K562 (cell line): ENCODE results near the gene BMAL2. TPM values are rescaled to one million over a fixed set of nuclear protein-coding genes. Genes with fewer than 3 reads are reported as not detected.

Experiments
- ATAC-seq: fragments of 200-7000 bp; cut with Tn5 transposase; 3 replicates; pipeline ENCODE4 v1.9.1; 2020; ENCODE audit warnings: moderate library complexity
- BruUV-seq: library from RNA; stranded (reverse); fragments of 400-500 nt; replicated peaks from 2 replicates; lab custom pipeline; 2021; lab: Mats Ljungman, UMichigan
- CTCF ChIA-PET: fragments of 300-600 bp; formaldehyde crosslinking; extraction: SDS; loops from one replicate; lab custom pipeline; 2021; ENCODE audit warnings: low intra/inter-chr PET ratio; lab: Yijun Ruan, JAX
- POLR2A ChIA-PET: fragments of 300-600, 350-650 bp; sonication (Branson Sonifier 250); formaldehyde crosslinking; extraction: SDS; loops from one replicate; lab custom pipeline; 2021; ENCODE audit warnings: antibody characterized with exemption, inconsistent platforms; lab: Yijun Ruan, JAX
- DNase-seq, 4 experiments: peaks; one replicate each; pipeline versions ENCODE4 v3.0.0 to v3.0.0-alpha.2; 2011 to 2018; ENCODE audit warnings: low spot score in 3 of 4, mixed read lengths in 3 of 4; ENCODE audit errors: extremely low read depth in 1 of 4
- FAIRE-seq: peaks from 2 replicates; lab custom pipeline; 2011; peaks lifted over from hg19 to GRCh38; lab: Jason Lieb, UNC
- H2AFZ ChIP-seq: 2 replicates; pipeline ENCODE4 v1.6.0; 2011; ENCODE audit warnings: low read depth, low read length, control low read depth, inconsistent platforms
- H3K27ac ChIP-seq: fragments of 200-600 bp; 3 replicates; pipeline ENCODE4 v1.8.0; 2011; ENCODE audit warnings: low read depth, mild to moderate bottlenecking, control low read depth, inconsistent platforms, low read length, moderate library complexity, mixed read lengths; ENCODE audit errors: extremely low read depth
- H3K27me3 ChIP-seq, 2 experiments: fragments of 300-600 bp in 1 of 2; 2 replicates in 1 of 2; 3 replicates in 1 of 2; pipeline versions ENCODE4 v1.6.0 to v1.8.0; 2011; ENCODE audit warnings: inconsistent platforms in 2 of 2, low read length in 2 of 2, mild to moderate bottlenecking in 1 of 2, mixed read lengths in 1 of 2, moderate library complexity in 1 of 2; ENCODE audit not compliant: control insufficient read depth in 2 of 2, insufficient read depth in 2 of 2
- H3K36me3 ChIP-seq: fragments of 300-600 bp; 3 replicates; pipeline ENCODE4 v1.8.0; 2011; ENCODE audit warnings: mild to moderate bottlenecking, low read length, inconsistent platforms; ENCODE audit not compliant: control insufficient read depth, insufficient read depth
- H3K4me1 ChIP-seq, 2 experiments: fragments of 200-600 bp in 1 of 2; replicated peaks in 1 of 2; 2 replicates in 1 of 2; 3 replicates in 1 of 2; pipeline versions ENCODE4 v1.5.1 to v1.8.0; 2011; ENCODE audit warnings: inconsistent platforms in 2 of 2, low read length in 2 of 2, mild to moderate bottlenecking in 1 of 2, mixed read lengths in 1 of 2, moderate library complexity in 1 of 2; ENCODE audit not compliant: control insufficient read depth in 2 of 2, insufficient read depth in 2 of 2
- H3K4me2 ChIP-seq: 2 replicates; pipeline ENCODE4 v1.6.1; 2011; ENCODE audit warnings: low read length, control low read depth, inconsistent platforms, mixed read lengths; ENCODE audit not compliant: insufficient read depth
- H3K4me3 ChIP-seq: fragments of 200-600 bp; sonication (generic), shearing (Covaris generic); 2 replicates; pipeline ENCODE4 v1.5.1; 2016; ENCODE audit warnings: control low read depth, inconsistent platforms
- H3K79me2 ChIP-seq: fragments of 200-600 bp; 3 replicates; pipeline ENCODE4 v1.8.0; 2011; ENCODE audit warnings: low read length, inconsistent platforms; ENCODE audit not compliant: control insufficient read depth, insufficient read depth
- H3K9ac ChIP-seq, 2 experiments: 2 replicates each; pipeline versions ENCODE4 v1.6.0 to v1.6.1; 2011; ENCODE audit warnings: low read depth in 2 of 2, low read length in 2 of 2, control low read depth in 1 of 2, inconsistent platforms in 1 of 2, mild to moderate bottlenecking in 1 of 2, mixed read lengths in 1 of 2; ENCODE audit not compliant: insufficient read depth in 1 of 2
- H3K9me1 ChIP-seq: one replicate; pipeline ENCODE4 v1.6.0; 2011; ENCODE audit warnings: inconsistent platforms, mild to moderate bottlenecking, low read length, moderate library complexity; ENCODE audit not compliant: control insufficient read depth, insufficient read depth
- H3K9me3 ChIP-seq: replicated peaks from 2 replicates; pipeline ENCODE4 v1.5.1; 2011; ENCODE audit warnings: low read depth, low read length, inconsistent platforms; ENCODE audit not compliant: control insufficient read depth, insufficient read depth
- H4K20me1 ChIP-seq: replicated peaks from 2 replicates; pipeline ENCODE4 v1.6.1; 2011; ENCODE audit warnings: low read length, inconsistent platforms, mixed read lengths; ENCODE audit not compliant: control insufficient read depth, insufficient read depth
- BHLHE40 ChIP-seq: IDR thresholded peaks from 2 replicates; pipeline ENCODE4 v1.6.1; 2011; ENCODE audit warnings: low read length, improper control_type of control experiment
- BRF1 ChIP-seq: IDR thresholded peaks from 3 replicates; pipeline ENCODE4 v1.6.1; 2011; ENCODE audit warnings: borderline replicate concordance, mild to moderate bottlenecking; ENCODE audit not compliant: insufficient read length; ENCODE audit errors: extremely low read depth
- C11orf30 ChIP-seq: fragments of 450-650 bp; IDR thresholded peaks from 2 replicates; pipeline ENCODE4 v1.6.1; 2016; ENCODE audit warnings: low read depth, mild to moderate bottlenecking
- ESRRA ChIP-seq: fragments of 450-650 bp; IDR thresholded peaks from 2 replicates; pipeline ENCODE4 v1.6.1; 2014; ENCODE audit warnings: low read depth, mild to moderate bottlenecking, moderate library complexity, borderline replicate concordance
- FOXA1 ChIP-seq: fragments of 450-650 bp; IDR thresholded peaks from 2 replicates; pipeline ENCODE4 v1.6.1; 2016; ENCODE audit warnings: mild to moderate bottlenecking, borderline replicate concordance
- HNRNPK ChIP-seq: fragments of 200-400 bp; formaldehyde crosslinking; IDR thresholded peaks from one replicate; pipeline ENCODE4 v1.6.1; 2018; ENCODE audit warnings: mild to moderate bottlenecking, low read depth, low read length; ENCODE audit not compliant: poor library complexity, severe bottlenecking
- RBBP5 ChIP-seq: fragments of 200-600 bp; sonication (generic); IDR thresholded peaks from 2 replicates; pipeline ENCODE4 v1.6.1; 2012; ENCODE audit warnings: borderline replicate concordance, mild to moderate bottlenecking, low read length, control low read depth, inconsistent platforms; ENCODE audit not compliant: insufficient read depth, poor library complexity, severe bottlenecking
- RBM15 ChIP-seq: fragments of 200-400 bp; formaldehyde crosslinking; IDR thresholded peaks from 2 replicates; pipeline ENCODE4 v1.6.1; 2018; ENCODE audit warnings: mild to moderate bottlenecking, low read length, moderate library complexity; ENCODE audit not compliant: insufficient read depth
- RCOR1 ChIP-seq, 2 experiments: IDR thresholded peaks; 2 replicates each; pipeline ENCODE4 v1.6.1; 2012; ENCODE audit warnings: low read depth in 2 of 2, low read length in 2 of 2, borderline replicate concordance in 1 of 2, improper control_type of control experiment in 1 of 2
- SMAD4 ChIP-seq: fragments of 250-450 bp; sonication (Bioruptor Pico); conservative IDR thresholded peaks from 2 replicates; pipeline ENCODE4 v1.8.0; 2021; ENCODE audit warnings: inconsistent platforms, mild to moderate bottlenecking, moderate library complexity
- TAF7 ChIP-seq: fragments of 450-650 bp; IDR thresholded peaks from 2 replicates; pipeline ENCODE4 v1.6.1; 2016; ENCODE audit warnings: missing genetic modification characterization, missing compliant biosample characterization
- TRIM24 ChIP-seq, 2 experiments: fragments of 450-650 bp; IDR thresholded peaks; 2 replicates each; pipeline ENCODE4 v1.6.1; 2016
- ZNF143 ChIP-seq: sonication (generic); formaldehyde crosslinking; IDR thresholded peaks from 2 replicates; pipeline ENCODE4 v1.9.0; 2022; ENCODE audit warnings: mild to moderate bottlenecking, missing genetic modification reagents
- ZNF586 ChIP-seq: fragments of 450-650 bp; formaldehyde crosslinking; conservative IDR thresholded peaks from 2 replicates; pipeline ENCODE4 v1.4.0; 2020; ENCODE audit warnings: mild to moderate bottlenecking, moderate library complexity
- ZNF75A ChIP-seq: fragments of 450-650 bp; formaldehyde crosslinking; IDR thresholded peaks from 2 replicates; pipeline ENCODE4 v1.4.0; 2020; ENCODE audit warnings: mild to moderate bottlenecking
- ZNF766 ChIP-seq: fragments of 200-800 bp; sonication (Bioruptor generic); conservative IDR thresholded peaks from 2 replicates; pipeline ENCODE4 v1.6.1; 2016; ENCODE audit warnings: missing genetic modification characterization, missing compliant biosample characterization
- ZZZ3 ChIP-seq: fragments of 450-650 bp; IDR thresholded peaks from 2 replicates; pipeline ENCODE4 v1.6.1; 2016; ENCODE audit warnings: antibody characterized with exemption, mild to moderate bottlenecking, moderate library complexity
- in situ Hi-C: fragments of 300-500 bp; cut with MboI; formaldehyde crosslinking; loops from 4 replicates; pipeline ENCODE4 v1.15.0; 2018; ENCODE audit warnings: inconsistent platforms, mixed read lengths
- intact Hi-C: fragments of 100-400 bp; cut with micrococcal nuclease; formaldehyde crosslinking; loops from 2 replicates; pipeline ENCODE4 v1.14.2; 2022
- polyA plus RNA-seq, 8 experiments: library from polyadenylated mRNA; depleted of rRNA in 4 of 8; stranded (reverse) in 5 of 8; unstranded in 3 of 8; fragments of >200 nt; fragmentation: Nextera tagmentation in 2 of 8; fragmentation: Illumina TruSeq in 1 of 8; extraction: Ambion mirVana in 2 of 8; extraction: Trizol in 1 of 8; gene quantifications; 2 replicates each; pipeline versions ENCODE4 v1.2.1 to v1.2.3, GENCODE V29; 2011 to 2014; ENCODE audit warnings: inconsistent platforms in 1 of 8, missing spikeins in 1 of 8
- total RNA-seq, 7 experiments: library from RNA; depleted of rRNA in 6 of 7; stranded (reverse); fragments of >200 nt in 6 of 7; fragmentation: Illumina TruSeq in 2 of 7; extraction: Trizol in 2 of 7; gene quantifications; 2 replicates each; pipeline versions ENCODE4 v1.2.1 to v1.2.3, GENCODE V29; 2011 to 2021; ENCODE audit warnings: low replicate concordance in 1 of 7

BMAL2 gene
- total and polyA plus RNA-seq, 9 of the 15 experiments (the other 6 are each of a cell fraction or from before 2014, with no cell fraction given), result 0.01 to 1.1 (median 0.50) TPM

- H2AFZ ChIP-seq, result no peak overlapping the region
- intact Hi-C loops (no loop called here), in situ Hi-C loops (no loop called here)
- H3K27me3 ChIP-seq, result no peaks in the 10 kb centered on the region
- H3K27ac ChIP-seq, result no peak overlapping the region
- H3K4me1 ChIP-seq, result no peaks in the 10 kb centered on the region
- H3K9me1 ChIP-seq, result no peaks in the 10 kb centered on the region
- CTCF ChIA-PET, result no interaction called here
- H3K4me3 ChIP-seq, result no peak overlapping the region
- H3K4me2 ChIP-seq, result no peak overlapping the region
- DNase-seq (no peak), FAIRE-seq (no peak), ATAC-seq (no peak)
- no peaks in the 10 kb centered on the region for H4K20me1 ChIP-seq
- TF ChIP-seq ZNF75A (no peak), HNRNPK (no peak), ZNF143 (CRISPR knock-in tag) (no peak), RBBP5 (no peak), RCOR1 (IDR thresholded peaks at IDR 0.05; ENCODE audit: borderline replicate concordance in 1 of 2, low read depth in 2 of 2, low read length in 2 of 2) (no peak), BRF1 (no peak), ZZZ3 (no peak), TAF7 (tag) (no peak), TRIM24 (IDR thresholded peaks at IDR 0.05) (no peak), ESRRA (no peak), SMAD4 (CRISPR knock-in tag) (no peak), BHLHE40 (no peak), C11orf30 (no peak), ZNF586 (CRISPR knock-in tag) (no peak), RBM15 (no peak), FOXA1 (no peak), ZNF766 (CRISPR knock-in tag) (no peak)
- no peaks in the 10 kb centered on the region for H3K79me2 ChIP-seq
- POLR2A ChIA-PET, result interaction anchor here (1.0 kb wide), 1 partner anchor 9 kb away, joined by 3 read pairs; no protein-coding TSS in a partner anchor
- no peaks in the 10 kb centered on the region for H3K9me3 ChIP-seq
- H3K9ac ChIP-seq, result no peak overlapping the region
- no TSS peak for BruUV-seq
- no peaks in the 10 kb centered on the region; the same call in 2 of the 3 replicates for H3K36me3 ChIP-seq
Observed at GRCh38 chr12:27324530-27324929, 8.1 kb upstream of the BMAL2 start.
